ENCODE results near the gene KLRB1.

KLRB1 gene

GRCh38 chr12:9607716-9608115 lies at the start of gene KLRB1:
TSS of gene KLRB1 (minus strand) at chr12:9607916. CDS start at chr12:9607839, 77 bp downstream.
- no peak for DNase-seq

GRCh38 chr12:9651265-9651729 lies 43.6 kb upstream of the KLRB1 start:
- DNase-seq = peak; percentile 47

GRCh38 chr12:9650151-9650576 lies 42.4 kb upstream of the KLRB1 start:
- DNase-seq = peak; percentile 56

GRCh38 chr12:9649532-9649940 lies 41.8 kb upstream of the KLRB1 start:
- DNase-seq = peak; percentile 83

GRCh38 chr12:9648701-9649531 lies 41.2 kb upstream of the KLRB1 start:
- peak; percentile 20 for DNase-seq

- peak; percentile 97 for DNase-seq
These were observed 40.3 kb upstream of the KLRB1 start for GRCh38 chr12:9647825-9648700.

- peak; percentile 17 for DNase-seq
These were observed 39.4 kb upstream of the KLRB1 start for GRCh38 chr12:9646794-9647781.

GRCh38 chr12:9644985-9645551 lies 37.4 kb upstream of the KLRB1 start:
- peak; percentile 92 for DNase-seq

- no peak for DNase-seq
These were observed 35.5 kb upstream of the KLRB1 start for GRCh38 chr12:9643266-9643660.

GRCh38 chr12:9642606-9643265 lies 35.0 kb upstream of the KLRB1 start:
- DNase-seq = no peak

GRCh38 chr12:9640024-9640423 lies 32.3 kb upstream of the KLRB1 start:
- no peak for DNase-seq

GRCh38 chr12:9636851-9637206 lies 29.1 kb upstream of the KLRB1 start:
- no peak for DNase-seq

- peak; percentile 90 for DNase-seq
These were observed 28.6 kb upstream of the KLRB1 start for GRCh38 chr12:9636150-9636850.

- peak; percentile 48 for DNase-seq
These were observed 27.4 kb upstream of the KLRB1 start for GRCh38 chr12:9634969-9635754.

- peak; percentile 55 for DNase-seq
These were observed 26.6 kb upstream of the KLRB1 start for GRCh38 chr12:9634177-9634803.

GRCh38 chr12:9632766-9633165 lies 25.1 kb upstream of the KLRB1 start:
- no peak for DNase-seq

GRCh38 chr12:9626821-9627220 lies 19.1 kb upstream of the KLRB1 start:
- DNase-seq = no peak

GRCh38 chr12:9626291-9626690 lies 18.6 kb upstream of the KLRB1 start:
- no peak for DNase-seq

- no peak for DNase-seq
These were observed 17.3 kb upstream of the KLRB1 start for GRCh38 chr12:9625019-9625418.
